PC-9 (cell line): Measurements from ENCODE around the gene RBMS3. TPM values are rescaled to one million over a fixed set of nuclear protein-coding genes. Genes with fewer than 3 reads are reported as not detected.

Experiments
- BruUV-seq: library from RNA; stranded (reverse); fragments of 400-500 nt; replicated peaks from 2 replicates; lab custom pipeline; 2021; lab: Mats Ljungman, UMichigan
- CTCF ChIA-PET: fragments of 300-600 bp; sonication (Branson Sonifier 250); formaldehyde crosslinking; loops from one replicate; lab custom pipeline; 2022; ENCODE audit warnings: antibody characterized with exemption; lab: Charles Lee
- POLR2A ChIA-PET: fragments of 300-600 bp; sonication (Branson Sonifier 250); formaldehyde crosslinking; loops from one replicate; lab custom pipeline; 2022; ENCODE audit warnings: antibody characterized with exemption; ENCODE audit not compliant: unreplicated experiment; lab: Charles Lee
- DNase-seq, 2 experiments: peaks; one replicate each; pipeline versions ENCODE4 v3.0.0 to v3.0.0-alpha.2; 2015 to 2022; ENCODE audit warnings: mixed read lengths in 1 of 2
- H2AFZ ChIP-seq: fragments of 200-600 bp; sonication (generic); 2 replicates; pipeline ENCODE4 v1.8.1; 2017; ENCODE audit warnings: antibody characterized with exemption
- H3F3A ChIP-seq: fragments of 200-600 bp; sonication (generic); 2 replicates; pipeline ENCODE4 v1.8.1; 2017; ENCODE audit warnings: antibody characterized with exemption, mild to moderate bottlenecking, low read depth; ENCODE audit not compliant: insufficient read depth
- H3K27ac ChIP-seq: fragments of 200-600 bp; sonication (generic); 2 replicates; pipeline ENCODE4 v1.6.1; 2016; ENCODE audit warnings: mixed run types
- H3K27me3 ChIP-seq: fragments of 200-600 bp; sonication (generic); 2 replicates; pipeline ENCODE4 v1.6.1; 2016; ENCODE audit warnings: low read depth, mixed run types; ENCODE audit not compliant: insufficient read depth
- H3K36me3 ChIP-seq: fragments of 200-600 bp; sonication (generic); 2 replicates; pipeline ENCODE4 v1.6.1; 2016; ENCODE audit warnings: low read depth, mixed run types
- H3K4me1 ChIP-seq: fragments of 200-600 bp; sonication (generic); replicated peaks from 2 replicates; pipeline ENCODE4 v1.6.1; 2016; ENCODE audit warnings: mixed run types; ENCODE audit not compliant: insufficient read depth
- H3K4me2 ChIP-seq: fragments of 200-600 bp; sonication (generic); 2 replicates; pipeline ENCODE4 v1.6.1; 2017; ENCODE audit warnings: mixed run types
- H3K4me3 ChIP-seq: fragments of 200-600 bp; sonication (generic); 2 replicates; pipeline ENCODE4 v1.6.1; 2016; ENCODE audit warnings: mixed run types
- H3K79me2 ChIP-seq: fragments of 200-600 bp; sonication (generic); 2 replicates; pipeline ENCODE4 v1.6.1; 2017; ENCODE audit warnings: low read depth, mixed run types
- H3K9me2 ChIP-seq: fragments of 200-600 bp; sonication (generic); 2 replicates; pipeline ENCODE4 v1.8.1; 2017; ENCODE audit warnings: mild to moderate bottlenecking; ENCODE audit not compliant: insufficient read depth
- H3K9me3 ChIP-seq: fragments of 200-600 bp; sonication (generic); 2 replicates; pipeline ENCODE4 v1.8.1; 2016; ENCODE audit warnings: low read depth; ENCODE audit not compliant: insufficient read depth
- H4K20me1 ChIP-seq: fragments of 200-600 bp; sonication (generic); 2 replicates; pipeline ENCODE4 v1.8.1; 2017; ENCODE audit not compliant: insufficient read depth
- CTCF ChIP-seq: fragments of 200-600 bp; sonication (generic); conservative IDR thresholded peaks from 2 replicates; pipeline ENCODE4 v1.6.1; 2017; ENCODE audit warnings: mixed run types, antibody characterized with exemption, mild to moderate bottlenecking, moderate library complexity
- EZH2 ChIP-seq: fragments of 200-600 bp; sonication (generic); IDR thresholded peaks from 2 replicates; pipeline ENCODE4 v1.8.0; 2017; ENCODE audit warnings: antibody characterized with exemption, low read depth
- intact Hi-C: fragments of 100-400 bp; cut with micrococcal nuclease; formaldehyde crosslinking; loops from one replicate; pipeline ENCODE4 v1.10.0; 2022; ENCODE audit not compliant: unreplicated experiment
- total RNA-seq: library from RNA; stranded (reverse); gene quantifications from 2 replicates; pipeline ENCODE4 v1.2.3, GENCODE V29; 2021

RBMS3 gene
- total RNA-seq, 1 experiment from 2014 or later, result 3.5 TPM

GRCh38 chr3:29628795-29629194, 347.9 kb downstream of the RBMS3 start:
- H3K9me2 ChIP-seq, result peaks cover 5% of the 10 kb centered on the region; the same call in 1 of the 2 replicates
- no peaks in the 10 kb centered on the region for H3K27me3 ChIP-seq
- no peaks in the 10 kb centered on the region for H3K4me1 ChIP-seq
- no peak for TF ChIP-seq CTCF
- TF ChIP-seq EZH2, result no peak
- no peak overlapping the region for H3K4me3 ChIP-seq
- no peak overlapping the region for H3K4me2 ChIP-seq
- no peaks in the 10 kb centered on the region for H3K9me3 ChIP-seq
- H3K27ac ChIP-seq, result no peak overlapping the region
- no peaks in the 10 kb centered on the region for H3K79me2 ChIP-seq
- no peak for DNase-seq
- H4K20me1 ChIP-seq, result no peaks in the 10 kb centered on the region
- CTCF ChIA-PET, result no interaction called here
- no TSS peak for BruUV-seq
- no peak overlapping the region for H2AFZ ChIP-seq
- H3F3A ChIP-seq, result no peaks in the 10 kb centered on the region
- H3K36me3 ChIP-seq, result no peaks in the 10 kb centered on the region
- POLR2A ChIA-PET, result no interaction called here
- intact Hi-C loops, result no loop called here

DNA sequence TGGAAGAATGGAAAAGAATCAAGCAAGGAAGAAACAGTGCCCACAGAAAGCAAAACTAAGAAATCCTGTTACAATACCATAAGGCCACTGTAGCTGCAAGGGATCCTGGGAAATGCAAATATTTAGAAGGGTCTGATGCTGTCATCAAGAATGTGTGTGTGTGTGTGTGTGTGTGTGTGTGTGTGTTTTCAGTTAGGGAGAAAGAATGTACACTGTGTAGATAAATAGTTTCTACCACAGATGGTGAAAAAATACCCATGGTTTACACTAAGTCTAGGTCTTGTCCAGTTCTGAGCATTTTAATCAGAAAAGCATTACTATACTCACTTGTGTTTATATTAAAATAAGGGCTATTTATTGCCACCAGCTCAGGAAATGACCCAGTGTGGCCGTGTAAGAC, 355.0 kb downstream of the RBMS3 start:
- Histone ChIP-seq H3K27ac (no peak overlapping the region), H2AFZ (no peak overlapping the region), H3K9me3 (no peaks in the 10 kb centered on the region), H3K4me2 (no peak overlapping the region), H3K79me2 (no peaks in the 10 kb centered on the region), H3K4me1 (no peaks in the 10 kb centered on the region), H3K36me3 (no peaks in the 10 kb centered on the region), H3K9me2 (0 out of 2 replicates have a peak, but pooled peaks cover under 1% of the 10 kb centered on the region), H3F3A (no peaks in the 10 kb centered on the region), H4K20me1 (no peaks in the 10 kb centered on the region), H3K4me3 (no peak overlapping the region), H3K27me3 (no peaks in the 10 kb centered on the region)
- intact Hi-C loops, result no loop called here
- ChIA-PET CTCF (no interaction called here), POLR2A (no interaction called here)
- no TSS peak for BruUV-seq
- no peak for DNase-seq
- TF ChIP-seq EZH2, result no peak
- no peak for TF ChIP-seq CTCF

- Histone ChIP-seq H3K79me2 (no peaks in the 10 kb centered on the region), H3K4me2 (no peak overlapping the region), H3K4me3 (no peak overlapping the region), H3K27ac (no peak overlapping the region), H3K9me3 (no peaks in the 10 kb centered on the region), H3K27me3 (no peaks in the 10 kb centered on the region), H2AFZ (no peak overlapping the region), H4K20me1 (no peaks in the 10 kb centered on the region), H3K9me2 (no peaks in the 10 kb centered on the region), H3K4me1 (no peaks in the 10 kb centered on the region), H3K36me3 (no peaks in the 10 kb centered on the region), H3F3A (no peaks in the 10 kb centered on the region)
- BruUV-seq, result no TSS peak
- ChIA-PET CTCF (no interaction called here), POLR2A (no interaction called here)
- no peak for DNase-seq
- intact Hi-C loops, result no loop called here
- TF ChIP-seq CTCF, result no peak
- no peak for TF ChIP-seq EZH2
Observed at GRCh38 chr3:29637068-29637467, 356.2 kb downstream of the RBMS3 start.
